Vagina (tissue), 2 donors: ENCODE data around the gene CFAP46. TPM values are rescaled to one million over a fixed set of nuclear protein-coding genes. Genes with fewer than 3 reads are reported as not detected.

Experiments
- DNase-seq, 2 donors: peaks; one replicate each; pipeline ENCODE4 v3.0.0-alpha.2; 2017; ENCODE audit errors: extremely low spot score in 2 of 2
- H3K27ac ChIP-seq: fragments of 200-600 bp; sonication (generic); one replicate; pipeline ENCODE4 v1.5.1; 2019
- H3K27me3 ChIP-seq: fragments of 200-600 bp; sonication (generic); one replicate; pipeline ENCODE4 v1.5.1; 2019
- H3K36me3 ChIP-seq, 2 donors: fragments of 200-600 bp; sonication (generic); one replicate each; pipeline ENCODE4 v1.5.1; 2017 to 2019
- H3K4me1 ChIP-seq: fragments of 200-600 bp; sonication (generic); one replicate; pipeline ENCODE4 v1.5.1; 2019
- H3K4me3 ChIP-seq, 2 donors: fragments of 200-600 bp; sonication (generic); 1 replicate in 1 of 2; 2 replicates in 1 of 2; pipeline ENCODE4 v1.5.1; 2016 to 2019
- H3K9me3 ChIP-seq: fragments of 200-600 bp; sonication (generic); one replicate; pipeline ENCODE4 v1.5.1; 2019
- CTCF ChIP-seq, 3 experiments: fragments of 450-650 bp in 2 of 3; fragments of 200-600 bp in 1 of 3; sonication (generic) in 1 of 3; IDR thresholded peaks; one replicate each; pipeline ENCODE4 v1.5.1; 2017 to 2019; ENCODE audit warnings: antibody characterized with exemption in 3 of 3, mild to moderate bottlenecking in 2 of 3, moderate library complexity in 2 of 3
- POLR2A ChIP-seq, 2 donors: fragments of 450-650 bp; IDR thresholded peaks; one replicate each; pipeline ENCODE4 v1.6.1; 2017; ENCODE audit warnings: antibody characterized with exemption in 2 of 2, mild to moderate bottlenecking in 2 of 2, moderate library complexity in 2 of 2
- POLR2AphosphoS5 ChIP-seq, 2 donors: sonication (generic); formaldehyde crosslinking; IDR thresholded peaks; one replicate each; pipeline ENCODE4 v1.9.0; 2017; ENCODE audit warnings: antibody characterized with exemption in 2 of 2, mild to moderate bottlenecking in 2 of 2, low read depth in 1 of 2; ENCODE audit not compliant: insufficient read depth in 1 of 2
- intact Hi-C: fragments of 100-400 bp; cut with DNase I; formaldehyde crosslinking; loops from one replicate; pipeline ENCODE4 v1.15.1; 2023
- total RNA-seq: library from RNA; depleted of rRNA; stranded (reverse); fragments of >200 nt; gene quantifications from one replicate; pipeline ENCODE4 v1.2.3, GENCODE V29; 2016

Gene CFAP46
- total RNA-seq, 1 donor from 2014 or later: not detected

- H3K9me3 ChIP-seq: no peaks in the 10 kb centered on the region
- no peaks in the 10 kb centered on the region for H3K27me3 ChIP-seq
- intact Hi-C loops: no loop called here
- H3K27ac ChIP-seq: no peak overlapping the region
- no peak overlapping the region for H3K4me3 ChIP-seq
- TF ChIP-seq POLR2AphosphoS5 (IDR thresholded peaks at IDR 0.05; ENCODE audit: insufficient read depth in 1 of 2, low read depth in 1 of 2): no peak
- no peak for TF ChIP-seq CTCF (IDR thresholded peaks at IDR 0.05)
- no peak for TF ChIP-seq POLR2A (IDR thresholded peaks at IDR 0.05)
- no peak for DNase-seq
- H3K4me1 ChIP-seq: no peaks in the 10 kb centered on the region
- no peaks in the 10 kb centered on the region for H3K36me3 ChIP-seq
These were observed 138.1 kb downstream of the CFAP46 start for GRCh38 chr10:132804287-132804686.

- Histone ChIP-seq H3K4me1 (no peaks in the 10 kb centered on the region), H3K27me3 (no peaks in the 10 kb centered on the region), H3K4me3 (no peak overlapping the region), H3K9me3 (no peaks in the 10 kb centered on the region), H3K36me3 (no peaks in the 10 kb centered on the region), H3K27ac (no peak overlapping the region)
- DNase-seq: no peak
- TF ChIP-seq POLR2A (IDR thresholded peaks at IDR 0.05): no peak
- intact Hi-C loops: no loop called here
These were observed 138.8 kb downstream of the CFAP46 start for GRCh38 chr10:132803416-132804210.

- DNase-seq: no peak
- no peaks in the 10 kb centered on the region for H3K4me1 ChIP-seq
These were observed 139.6 kb downstream of the CFAP46 start for GRCh38 chr10:132802694-132803320.

GRCh38 chr10:132802048-132802447 is 140.3 kb downstream of the CFAP46 start:
- Histone ChIP-seq H3K36me3 (no peaks in the 10 kb centered on the region), H3K9me3 (no peaks in the 10 kb centered on the region), H3K27ac (no peak overlapping the region), H3K27me3 (no peaks in the 10 kb centered on the region), H3K4me1 (no peaks in the 10 kb centered on the region), H3K4me3 (no peak overlapping the region)
- TF ChIP-seq POLR2AphosphoS5 (IDR thresholded peaks at IDR 0.05; ENCODE audit: insufficient read depth in 1 of 2, low read depth in 1 of 2): no peak
- TF ChIP-seq CTCF (IDR thresholded peaks at IDR 0.05): no peak
- TF ChIP-seq POLR2A (IDR thresholded peaks at IDR 0.05): no peak
- DNase-seq: no peak
- intact Hi-C loops: no loop called here

More at GRCh38 chr10:132802694-132803320, 139.6 kb downstream of the CFAP46 start:
- H3K27ac ChIP-seq: no peak overlapping the region
- TF ChIP-seq POLR2A (IDR thresholded peaks at IDR 0.05) (no peak), POLR2AphosphoS5 (IDR thresholded peaks at IDR 0.05; ENCODE audit: insufficient read depth in 1 of 2, low read depth in 1 of 2) (no peak), CTCF (IDR thresholded peaks at IDR 0.05) (no peak)
- no peak overlapping the region for H3K4me3 ChIP-seq
- intact Hi-C loops: no loop called here
- H3K36me3 ChIP-seq: no peaks in the 10 kb centered on the region
- H3K9me3 ChIP-seq: no peaks in the 10 kb centered on the region
- H3K27me3 ChIP-seq: no peaks in the 10 kb centered on the region

GRCh38 chr10:132799865-132800264 is 142.5 kb downstream of the CFAP46 start:
- DNase-seq: no peak
- Histone ChIP-seq H3K27ac (no peak overlapping the region), H3K27me3 (no peaks in the 10 kb centered on the region), H3K4me1 (no peaks in the 10 kb centered on the region), H3K4me3 (no peak overlapping the region), H3K9me3 (no peaks in the 10 kb centered on the region), H3K36me3 (no peaks in the 10 kb centered on the region)
- TF ChIP-seq CTCF (IDR thresholded peaks at IDR 0.05) (no peak), POLR2AphosphoS5 (IDR thresholded peaks at IDR 0.05; ENCODE audit: insufficient read depth in 1 of 2, low read depth in 1 of 2) (no peak), POLR2A (IDR thresholded peaks at IDR 0.05) (no peak)
- intact Hi-C loops: no loop called here
